Endothelial cell (in vitro differentiated cells): ENCODE data around the gene RAX2. TPM values are rescaled to one million over a fixed set of nuclear protein-coding genes. Genes with fewer than 3 reads are reported as not detected.

Source experiments
- DNase-seq: peaks from one replicate; pipeline ENCODE4 v3.0.0; 2021; ENCODE audit warnings: low spot score
- H3K27ac Mint-ChIP-seq: one replicate; pipeline ENCODE4 v1.8.0; 2021; ENCODE audit warnings: mixed read lengths, inconsistent platforms; ENCODE audit not compliant: unreplicated experiment
- H3K27me3 Mint-ChIP-seq: one replicate; pipeline ENCODE4 v1.8.0; 2021; ENCODE audit warnings: mild to moderate bottlenecking, moderate library complexity, mixed read lengths, inconsistent platforms; ENCODE audit not compliant: unreplicated experiment
- H3K36me3 Mint-ChIP-seq: one replicate; pipeline ENCODE4 v1.8.0; 2021; ENCODE audit warnings: mild to moderate bottlenecking, low read depth, mixed read lengths, inconsistent platforms; ENCODE audit not compliant: unreplicated experiment
- H3K4me1 Mint-ChIP-seq: one replicate; pipeline ENCODE4 v1.8.0; 2021; ENCODE audit warnings: mild to moderate bottlenecking, mixed read lengths, inconsistent platforms; ENCODE audit not compliant: unreplicated experiment
- H3K4me3 Mint-ChIP-seq: one replicate; pipeline ENCODE4 v1.8.0; 2021; ENCODE audit warnings: mild to moderate bottlenecking, mixed read lengths, inconsistent platforms; ENCODE audit not compliant: unreplicated experiment
- H3K9me3 Mint-ChIP-seq: one replicate; pipeline ENCODE4 v1.8.0; 2021; ENCODE audit warnings: mixed read lengths, inconsistent platforms; ENCODE audit not compliant: unreplicated experiment
- CTCF ChIP-seq: fragments of 200-600 bp; sonication (generic); IDR thresholded peaks from one replicate; pipeline ENCODE4 v1.5.0; 2021; ENCODE audit warnings: antibody characterized with exemption; ENCODE audit not compliant: unreplicated experiment
- total RNA-seq: library from RNA; stranded (reverse); fragmentation: NEBNext Ultra II Directional; extraction: Animal tissue kit (Norgen Biotek cat#: 25700); gene quantifications from one replicate; pipeline ENCODE4 v1.2.1, GENCODE V29; 2021; ENCODE audit not compliant: unreplicated experiment

The RAX2 gene
- total RNA-seq, 1 donor from 2014 or later: not detected

- Mint-ChIP-seq H3K27ac (no peak overlapping the region), H3K4me1 (no peaks in the 10 kb centered on the region), H3K4me3 (peak overlapping the region; percentile 31), H3K36me3 (peaks cover 9% of the 10 kb centered on the region), H3K9me3 (no peaks in the 10 kb centered on the region), H3K27me3 (no peaks in the 10 kb centered on the region)
- DNase-seq: no peak
- no peak for TF ChIP-seq CTCF
These were observed 38.3 kb downstream of the RAX2 start for GRCh38 chr19:3733549-3734309.

GRCh38 chr19:3732108-3732507 is 39.9 kb downstream of the RAX2 start:
- no peak for DNase-seq
- no peaks in the 10 kb centered on the region for H3K4me1 Mint-ChIP-seq

GRCh38 chr19:3730457-3730958 is 41.5 kb downstream of the RAX2 start:
- Mint-ChIP-seq H3K36me3 (no peaks in the 10 kb centered on the region), H3K27me3 (no peaks in the 10 kb centered on the region), H3K9me3 (no peaks in the 10 kb centered on the region), H3K4me1 (no peaks in the 10 kb centered on the region), H3K4me3 (no peak overlapping the region), H3K27ac (no peak overlapping the region)
- no peak for TF ChIP-seq CTCF
- no peak for DNase-seq

More at GRCh38 chr19:3732108-3732507, 39.9 kb downstream of the RAX2 start:
- Mint-ChIP-seq H3K27ac (no peak overlapping the region), H3K36me3 (no peaks in the 10 kb centered on the region), H3K9me3 (no peaks in the 10 kb centered on the region), H3K4me3 (no peak overlapping the region), H3K27me3 (no peaks in the 10 kb centered on the region)
- peak; percentile 11 for TF ChIP-seq CTCF

GRCh38 chr19:3725640-3726310 is 46.3 kb downstream of the RAX2 start:
- Mint-ChIP-seq H3K27me3 (no peaks in the 10 kb centered on the region), H3K4me1 (peaks cover under 1% of the 10 kb centered on the region), H3K4me3 (no peak overlapping the region), H3K36me3 (no peaks in the 10 kb centered on the region), H3K9me3 (no peaks in the 10 kb centered on the region), H3K27ac (no peak overlapping the region)
- no peak for DNase-seq
- no peak for TF ChIP-seq CTCF

- no peak for TF ChIP-seq CTCF
- Mint-ChIP-seq H3K36me3 (no peaks in the 10 kb centered on the region), H3K27ac (no peak overlapping the region), H3K27me3 (no peaks in the 10 kb centered on the region), H3K4me1 (peaks cover 2% of the 10 kb centered on the region), H3K4me3 (no peak overlapping the region), H3K9me3 (no peaks in the 10 kb centered on the region)
- no peak for DNase-seq
These were observed 46.9 kb downstream of the RAX2 start for GRCh38 chr19:3725121-3725520.
